GM21526 (cell line): ENCODE data around the gene SUMF1.

Experiments
- ATAC-seq: cut with Tn5 transposase; IDR thresholded peaks from one replicate; pipeline ENCODE4 v1.9.1; 2021; ENCODE audit warnings: moderate library complexity; ENCODE audit not compliant: unreplicated experiment, low FRiP score

SUMF1 gene

GRCh38 chr3:4498446-4498845, 31.4 kb upstream of the SUMF1 start:
- no peak for ATAC-seq

GRCh38 chr3:4497843-4498324, 30.8 kb upstream of the SUMF1 start:
- ATAC-seq = no peak

- no peak for ATAC-seq
Observed at GRCh38 chr3:4497005-4497692, 30.1 kb upstream of the SUMF1 start.

GRCh38 chr3:4496087-4496452, 29.0 kb upstream of the SUMF1 start:
- no peak for ATAC-seq

GRCh38 chr3:4495294-4496086, 28.4 kb upstream of the SUMF1 start:
- ATAC-seq = no peak

GRCh38 chr3:4494895-4495264, 27.8 kb upstream of the SUMF1 start:
- ATAC-seq = peak; percentile 36

GRCh38 chr3:4493941-4494894, 27.1 kb upstream of the SUMF1 start:
- ATAC-seq = no peak

- peak; percentile 89 for ATAC-seq
Observed at GRCh38 chr3:4493014-4493940, 26.2 kb upstream of the SUMF1 start, which contains the start of gene ITPR1. TSS of gene ITPR1 (plus strand) at chr3:4493348. CDS start at chr3:4516492, 23,144 bp downstream.

GRCh38 chr3:4492208-4493013, 25.3 kb upstream of the SUMF1 start:
- no peak for ATAC-seq

- no peak for ATAC-seq
Observed at GRCh38 chr3:4491855-4492207, 24.8 kb upstream of the SUMF1 start.

GRCh38 chr3:4478261-4478660, 11.2 kb upstream of the SUMF1 start:
- ATAC-seq = no peak

GRCh38 chr3:4476496-4476895, 9.4 kb upstream of the SUMF1 start:
- ATAC-seq = no peak

- no peak for ATAC-seq
Observed at GRCh38 chr3:4475804-4476203, 8.7 kb upstream of the SUMF1 start.

- peak; percentile 53 for ATAC-seq
Observed at GRCh38 chr3:4474683-4475490, 7.8 kb upstream of the SUMF1 start.

- ATAC-seq = no peak
Observed at GRCh38 chr3:4472766-4473165, 5.7 kb upstream of the SUMF1 start.

- ATAC-seq = no peak
Observed at GRCh38 chr3:4472312-4472711, 5.2 kb upstream of the SUMF1 start.

GRCh38 chr3:4471907-4472306, 4.8 kb upstream of the SUMF1 start:
- ATAC-seq = no peak

GRCh38 chr3:4467522-4467867, 426 bp upstream of the SUMF1 start:
- no peak for ATAC-seq
